GM12892 (cell line): ENCODE measurements around the gene ARMS2.

Source experiments
- POLR2A ChIP-seq: IDR thresholded peaks from 2 replicates; pipeline ENCODE4 v1.6.1; 2011; ENCODE audit warnings: low read depth, low read length, control low read depth
- POLR2AphosphoS5 ChIP-seq: IDR thresholded peaks from 2 replicates; pipeline ENCODE4 v1.6.1; 2011; ENCODE audit warnings: low read depth, low read length, control low read depth

DNA sequence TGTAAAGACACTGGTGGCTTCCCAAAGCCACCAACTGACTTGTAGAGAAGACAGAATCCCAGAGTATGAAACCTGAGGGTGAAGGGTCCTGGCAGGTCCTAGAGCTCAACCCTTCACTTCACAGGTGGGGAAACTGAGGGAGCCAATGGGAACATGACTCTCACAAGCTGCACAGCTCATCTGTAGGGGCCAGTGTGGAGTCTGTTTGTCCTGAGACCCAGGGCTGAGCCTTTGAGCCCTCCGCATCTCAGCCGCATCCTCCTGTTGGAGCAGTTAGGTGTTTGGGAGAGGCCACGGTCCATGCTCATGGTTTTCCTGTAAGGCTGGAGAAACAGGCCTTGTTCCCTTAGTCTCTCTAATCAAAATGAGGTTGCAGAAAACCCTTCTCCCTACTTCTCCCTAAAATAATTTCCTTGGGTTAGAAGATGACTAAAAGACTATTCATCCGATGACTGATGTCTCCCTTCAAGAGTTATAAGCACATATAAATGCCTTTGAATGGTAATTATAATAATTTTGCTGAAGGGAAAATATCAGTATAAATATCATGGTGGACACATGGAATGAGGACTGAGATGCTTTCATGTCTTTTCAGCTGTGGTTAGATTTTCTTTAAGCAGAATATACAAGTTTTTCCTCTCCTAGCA, 17.2 kb downstream of the ARMS2 start:
- TF ChIP-seq POLR2A: no peak
- TF ChIP-seq POLR2AphosphoS5: no peak
